Right lobe of liver (tissue), 6 donors: ENCODE results near the gene KLHDC1. TPM values are rescaled to one million over a fixed set of nuclear protein-coding genes. Genes with fewer than 3 reads are reported as not detected.

Source experiments
- ATAC-seq, 4 donors: fragments of 200-7000 bp; cut with Tn5 transposase; one replicate each; pipeline ENCODE4 v1.9.1; 2020; ENCODE audit warnings: mild to moderate bottlenecking in 4 of 4, moderate library complexity in 4 of 4
- DNase-seq, 3 donors: peaks; one replicate each; pipeline ENCODE4 v3.0.0-alpha.2; 2020
- H3K27ac ChIP-seq, 3 donors: fragments of 200-600 bp; one replicate each; pipeline ENCODE4 v1.8.0; 2022
- H3K27me3 ChIP-seq, 2 donors: fragments of 200-600 bp; one replicate each; pipeline ENCODE4 v1.8.0; 2022
- H3K36me3 ChIP-seq, 4 donors: fragments of 200-600 bp; sonication (generic) in 1 of 4; one replicate each; pipeline versions ENCODE4 v1.5.1 to v1.8.0; 2017 to 2022; ENCODE audit warnings: control low read depth in 1 of 4
- H3K4me1 ChIP-seq, 4 donors: fragments of 200-600 bp; sonication (generic) in 1 of 4; one replicate each; pipeline versions ENCODE4 v1.5.1 to v1.8.0; 2017 to 2022; ENCODE audit warnings: control low read depth in 1 of 4
- H3K4me3 ChIP-seq, 3 donors: fragments of 200-600 bp; one replicate each; pipeline ENCODE4 v1.8.0; 2022
- H3K9me3 ChIP-seq, 4 donors: fragments of 200-600 bp; sonication (generic) in 1 of 4; one replicate each; pipeline versions ENCODE4 v1.5.1 to v1.8.0; 2017 to 2022; ENCODE audit warnings: control low read depth in 1 of 4
- POLR2A ChIP-seq: fragments of 450-650 bp; IDR thresholded peaks from one replicate; pipeline ENCODE4 v1.6.1; 2017; ENCODE audit warnings: antibody characterized with exemption, mild to moderate bottlenecking
- WGBS: methylation state at CpG from one replicate; pipeline ENCODE4 v1.1.6; 2018; ENCODE audit warnings: low coverage, low lambda C conversion rate; ENCODE audit not compliant: insufficient coverage; ENCODE audit errors: missing lambda C conversion rate; 5-methylcytosine and 5-hydroxymethylcytosine counted together
- intact Hi-C, 2 donors: fragments of 100-400 bp; cut with DNase I; formaldehyde crosslinking; loops; one replicate each; pipeline versions ENCODE4 v1.11.2 to v1.14.1; 2022
- small RNA-seq, 2 experiments: library from RNA; depleted of rRNA; stranded (forward); fragments of <200 nt; gene quantifications; one replicate each; pipeline ENCODE3, GENCODE V24; 2016
- total RNA-seq, 6 experiments: library from RNA; depleted of rRNA in 2 of 6; stranded (reverse); fragments of >200 nt in 2 of 6; fragmentation: NEBNext Ultra II Directional in 3 of 6; extraction: Animal tissue kit (Norgen Biotek cat#: 25700) in 3 of 6; gene quantifications; one replicate each; pipeline versions ENCODE4 v1.1.0 to v1.2.4, GENCODE V29; 2016 to 2023
- TF ChIP-seq, protein P1 (sequence below), 4 donors: fragments of 200-600 bp in 3 of 4; fragments of 450-650 bp in 1 of 4; IDR thresholded peaks; one replicate each; pipeline versions ENCODE4 v1.5.1 to v1.8.0; 2016 to 2022; ENCODE audit warnings: antibody characterized with exemption in 4 of 4, mild to moderate bottlenecking in 2 of 4
- donor health status: DM: no; HTN: yes; CAD: no.
- donor health status: DM: no; HTN: no; CAD: no.
- donor health status: DM: no; HTN: no; CAD: no.
- donor health status: DM: no; HTN: yes; CAD: no.
- donor health status: DM: no; HTN: yes; CAD: no.

Gene KLHDC1
- total RNA-seq, 6 experiments from 2014 or later, result 1.1 to 3.4 (median 2.1) TPM

DNA sequence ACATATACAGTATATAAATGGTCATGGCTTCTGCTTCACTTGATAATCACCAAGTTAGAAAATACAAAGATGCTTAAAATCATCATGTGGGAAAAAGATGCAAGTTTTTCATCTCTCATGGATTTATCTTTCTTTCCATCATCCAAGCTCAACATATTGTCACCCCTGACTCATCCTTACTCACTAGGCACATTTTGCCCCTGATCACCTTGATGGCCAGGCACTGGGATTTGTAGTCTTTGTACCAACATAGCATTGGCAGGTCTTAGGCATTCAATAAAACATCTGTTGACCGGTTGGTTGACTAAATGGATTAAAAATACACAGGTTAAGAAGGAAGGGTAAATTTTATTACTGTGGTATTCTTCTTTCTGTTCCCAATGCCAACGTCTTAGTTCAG lies 103.1 kb downstream of the KLHDC1 start:
- Histone ChIP-seq H3K27me3 (no peaks in the 10 kb centered on the region), H3K36me3 (peaks cover 0 to 81% (median 16%) of the 10 kb centered on the region in 4 donors), H3K4me1 (no peaks in the 10 kb centered on the region), H3K9me3 (no peaks in the 10 kb centered on the region), H3K27ac (no peak overlapping the region), H3K4me3 (no peak overlapping the region)
- intact Hi-C loops, result no loop called here
- no peak for ATAC-seq
- TF ChIP-seq POLR2A, result no peak
- TF ChIP-seq, protein P1, sequence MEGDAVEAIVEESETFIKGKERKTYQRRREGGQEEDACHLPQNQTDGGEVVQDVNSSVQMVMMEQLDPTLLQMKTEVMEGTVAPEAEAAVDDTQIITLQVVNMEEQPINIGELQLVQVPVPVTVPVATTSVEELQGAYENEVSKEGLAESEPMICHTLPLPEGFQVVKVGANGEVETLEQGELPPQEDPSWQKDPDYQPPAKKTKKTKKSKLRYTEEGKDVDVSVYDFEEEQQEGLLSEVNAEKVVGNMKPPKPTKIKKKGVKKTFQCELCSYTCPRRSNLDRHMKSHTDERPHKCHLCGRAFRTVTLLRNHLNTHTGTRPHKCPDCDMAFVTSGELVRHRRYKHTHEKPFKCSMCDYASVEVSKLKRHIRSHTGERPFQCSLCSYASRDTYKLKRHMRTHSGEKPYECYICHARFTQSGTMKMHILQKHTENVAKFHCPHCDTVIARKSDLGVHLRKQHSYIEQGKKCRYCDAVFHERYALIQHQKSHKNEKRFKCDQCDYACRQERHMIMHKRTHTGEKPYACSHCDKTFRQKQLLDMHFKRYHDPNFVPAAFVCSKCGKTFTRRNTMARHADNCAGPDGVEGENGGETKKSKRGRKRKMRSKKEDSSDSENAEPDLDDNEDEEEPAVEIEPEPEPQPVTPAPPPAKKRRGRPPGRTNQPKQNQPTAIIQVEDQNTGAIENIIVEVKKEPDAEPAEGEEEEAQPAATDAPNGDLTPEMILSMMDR (IDR thresholded peaks at IDR 0.05), result no peak
- DNase-seq, result no peak
- 67% methylated on average over 2 of the region's 2 CpGs for WGBS

Small RNA genes lying within 50 kb of the gene (small RNA-seq; reads per million reads assigned to genes)
- gene RNU6ATAC30P, result 0 reads per million in 2 experiments

Other genes with a start within 250 kb of the KLHDC1 start
- gene RPS29, start 106.7 kb upstream of the KLHDC1 start, total RNA-seq, result 1,000 to 10,000 TPM in 2 of 6 experiments, 100 to 1,000 TPM in 4; 431 to 1,761 (median 531) TPM
- 1 to 10 TPM; 3.1 to 5.6 (median 4.3) TPM for gene LRR1, start 94.2 kb upstream of the KLHDC1 start, total RNA-seq
- 100 to 1,000 TPM in 2 of 6 experiments, 10 to 100 TPM in 4; 67.4 to 157 (median 82.7) TPM for gene RPL36AL, start 72.5 kb upstream of the KLHDC1 start, total RNA-seq
- 10 to 100 TPM; 26.1 to 37.0 (median 30.5) TPM for gene MGAT2, start 72.3 kb upstream of the KLHDC1 start, total RNA-seq
- gene DNAAF2, start 57.9 kb upstream of the KLHDC1 start, total RNA-seq, result 1 to 10 TPM; 2.6 to 9.7 (median 6.0) TPM
- gene POLE2, start 4.9 kb upstream of the KLHDC1 start, total RNA-seq, result 1 to 10 TPM in 5 of 6 experiments, under 1 TPM in 1; 0.73 to 9.0 (median 4.2) TPM
- gene KLHDC2, start 75.0 kb downstream of the KLHDC1 start, total RNA-seq, result 10 to 100 TPM; 34.0 to 69.6 (median 49.7) TPM
- gene NEMF, start 159.7 kb downstream of the KLHDC1 start, total RNA-seq, result 10 to 100 TPM; 15.3 to 29.9 (median 23.4) TPM
- gene ARF6, start 200.0 kb downstream of the KLHDC1 start, total RNA-seq, result 10 to 100 TPM; 21.1 to 41.4 (median 32.4) TPM